PC-3 (cell line): ENCODE results near the gene ALCAM. TPM values are rescaled to one million over a fixed set of nuclear protein-coding genes. Genes with fewer than 3 reads are reported as not detected.
"Not testable (repeated sequence)": the region's sequence is repeated elsewhere in the genome, so short reads cannot be mapped to it uniquely, and the experiment has no call there.

ENCODE experiments used
- ATAC-seq: fragments of 200-7000 bp; cut with Tn5 transposase; 2 replicates; pipeline ENCODE4 v1.9.1; 2020; ENCODE audit warnings: mild to moderate bottlenecking, moderate library complexity
- BruUV-seq: library from RNA; stranded (reverse); fragments of 400-500 nt; replicated peaks from 2 replicates; lab custom pipeline; 2021; lab: Mats Ljungman, UMichigan
- CTCF ChIA-PET: fragments of 300-600 bp; sonication (Branson Sonifier 250); formaldehyde crosslinking; loops from one replicate; lab custom pipeline; 2022; ENCODE audit warnings: antibody characterized with exemption; lab: Charles Lee
- POLR2A ChIA-PET: fragments of 300-600 bp; sonication (Branson Sonifier 250); formaldehyde crosslinking; loops from one replicate; lab custom pipeline; 2022; ENCODE audit warnings: antibody characterized with exemption; ENCODE audit not compliant: unreplicated experiment; lab: Charles Lee
- DNase-seq: peaks from one replicate; pipeline ENCODE4 v3.0.0-alpha.2; 2015
- H2AFZ ChIP-seq: fragments of 300-600 bp; sonication (generic); 2 replicates; pipeline ENCODE4 v1.6.0; 2016; ENCODE audit warnings: antibody characterized with exemption, low read length
- H3F3A ChIP-seq: fragments of 300-600 bp; sonication (generic); one replicate; pipeline ENCODE4 v1.6.0; 2017; ENCODE audit warnings: antibody characterized with exemption, low read length, control low read depth, mild to moderate bottlenecking; ENCODE audit not compliant: unreplicated experiment
- H3K27ac ChIP-seq: fragments of 300-600 bp; sonication (generic); 2 replicates; pipeline ENCODE4 v1.5.1; 2016; ENCODE audit warnings: mild to moderate bottlenecking, low read length
- H3K27me3 ChIP-seq: fragments of 300-600 bp; sonication (generic); 2 replicates; pipeline ENCODE4 v1.6.1; 2016; ENCODE audit warnings: low read length, mixed read lengths
- H3K36me3 ChIP-seq: fragments of 300-600 bp; sonication (generic); 2 replicates; pipeline ENCODE4 v1.6.1; 2016; ENCODE audit warnings: low read depth, mixed run types, low read length, mixed read lengths
- H3K4me1 ChIP-seq: fragments of 300-600 bp; sonication (generic); 2 replicates; pipeline ENCODE4 v1.5.1; 2016; ENCODE audit warnings: low read length; ENCODE audit not compliant: insufficient read depth
- H3K4me2 ChIP-seq: fragments of 300-600 bp; sonication (generic); 2 replicates; pipeline ENCODE4 v1.6.0; 2016; ENCODE audit warnings: low read length
- H3K4me3 ChIP-seq: fragments of 300-600 bp; sonication (generic); 2 replicates; pipeline ENCODE4 v1.5.1; 2016; ENCODE audit warnings: mild to moderate bottlenecking, low read length, mixed read lengths
- H3K79me2 ChIP-seq: fragments of 300-600 bp; sonication (generic); 2 replicates; pipeline ENCODE4 v1.6.1; 2017; ENCODE audit warnings: low read length, mixed read lengths
- H3K9ac ChIP-seq: fragments of 300-600 bp; sonication (generic); 2 replicates; pipeline ENCODE4 v1.6.0; 2016; ENCODE audit warnings: mild to moderate bottlenecking, low read length
- H3K9me2 ChIP-seq: fragments of 300-600 bp; sonication (generic); replicated peaks from 2 replicates; pipeline ENCODE4 v1.6.1; 2016; ENCODE audit warnings: mixed run types, low read length, mixed read lengths
- H3K9me3 ChIP-seq: fragments of 300-600 bp; sonication (generic); 2 replicates; pipeline ENCODE4 v1.6.1; 2016; ENCODE audit warnings: low read length, mixed read lengths
- H4K20me1 ChIP-seq: fragments of 300-600 bp; sonication (generic); 2 replicates; pipeline ENCODE4 v1.6.1; 2016; ENCODE audit warnings: low read length, mixed read lengths
- CTCF ChIP-seq: fragments of 300-600 bp; sonication (generic); conservative IDR thresholded peaks from 2 replicates; pipeline ENCODE4 v1.5.1; 2017; ENCODE audit warnings: antibody characterized with exemption, low read depth, mild to moderate bottlenecking, low read length
- EZH2 ChIP-seq: fragments of 300-600 bp; sonication (generic); IDR thresholded peaks from one replicate; pipeline ENCODE4 v1.6.1; 2017; ENCODE audit warnings: antibody characterized with exemption, mild to moderate bottlenecking, low read length; ENCODE audit not compliant: unreplicated experiment
- EZH2phosphoT487 ChIP-seq: fragments of 300-600 bp; sonication (generic); IDR thresholded peaks from 2 replicates; pipeline ENCODE4 v1.6.1; 2018; ENCODE audit warnings: mild to moderate bottlenecking, antibody characterized with exemption, low read length, borderline replicate concordance
- intact Hi-C: fragments of 100-400 bp; cut with micrococcal nuclease; formaldehyde crosslinking; loops from 2 replicates; pipeline ENCODE4 v1.9.0; 2023
- total RNA-seq: library from RNA; depleted of rRNA; stranded (reverse); fragments of >200 nt; gene quantifications from 2 replicates; pipeline ENCODE4 v1.2.3, GENCODE V29; 2014

Gene ALCAM
- total RNA-seq, 1 experiment from 2014 or later: 169 TPM

- BruUV-seq: no TSS peak
- no peaks in the 10 kb centered on the region for H4K20me1 ChIP-seq
- H3K27ac ChIP-seq: peak overlapping the region; percentile 88
- H3F3A ChIP-seq: peaks cover 15% of the 10 kb centered on the region
- peaks cover 43% of the 10 kb centered on the region for H3K4me1 ChIP-seq
- ATAC-seq (no peak), DNase-seq (no peak)
- no peaks in the 10 kb centered on the region for H3K9me3 ChIP-seq
- H3K79me2 ChIP-seq: peaks cover 95% of the 10 kb centered on the region
- H3K4me3 ChIP-seq: no peak overlapping the region; the same call in 1 of the 2 replicates
- ChIA-PET POLR2A (no interaction called here), CTCF (no interaction called here)
- no peaks in the 10 kb centered on the region for H3K9me2 ChIP-seq
- peak overlapping the region; percentile 73 for H3K4me2 ChIP-seq
- H3K27me3 ChIP-seq: no peaks in the 10 kb centered on the region
- H2AFZ ChIP-seq: no peak overlapping the region
- TF ChIP-seq EZH2: no peak
- no peak for TF ChIP-seq EZH2phosphoT487
- no peak for TF ChIP-seq CTCF
- H3K9ac ChIP-seq: peak overlapping the region; percentile 55
- peaks cover 12% of the 10 kb centered on the region for H3K36me3 ChIP-seq
- intact Hi-C loops: no loop called here
These were observed 21.5 kb downstream of the ALCAM start for GRCh38 chr3:105388176-105388575.

GRCh38 chr3:105389759-105390158 is 23.1 kb downstream of the ALCAM start:
- POLR2A ChIA-PET, ATAC-seq, CTCF ChIA-PET: not testable (repeated sequence)

GRCh38 chr3:105392598-105392997 is 25.9 kb downstream of the ALCAM start:
- H3K9me2 ChIP-seq, ATAC-seq, H3K4me2 ChIP-seq, H3K27ac ChIP-seq, H4K20me1 ChIP-seq, H2AFZ ChIP-seq, intact Hi-C loops, H3F3A ChIP-seq, H3K27me3 ChIP-seq, H3K9ac ChIP-seq, POLR2A ChIA-PET, BruUV-seq, H3K9me3 ChIP-seq, H3K4me3 ChIP-seq, DNase-seq, CTCF ChIA-PET: not testable (repeated sequence)
- Histone ChIP-seq H3K79me2 (peaks cover 100% of the 10 kb centered on the region), H3K36me3 (peaks cover 12% of the 10 kb centered on the region; the same call in 1 of the 2 replicates), H3K4me1 (peaks cover 26% of the 10 kb centered on the region)

More at GRCh38 chr3:105389759-105390158, 23.1 kb downstream of the ALCAM start:
- H3K9ac ChIP-seq, H4K20me1 ChIP-seq, intact Hi-C loops, H3K27ac ChIP-seq, H2AFZ ChIP-seq, H3K27me3 ChIP-seq, BruUV-seq, H3K9me3 ChIP-seq, H3K4me3 ChIP-seq, H3K4me2 ChIP-seq, DNase-seq, H3K9me2 ChIP-seq: not testable (repeated sequence)
- H3K4me1 ChIP-seq: peaks cover 51% of the 10 kb centered on the region
- peaks cover 12% of the 10 kb centered on the region; the same call in 1 of the 2 replicates for H3K36me3 ChIP-seq
- peaks cover 15% of the 10 kb centered on the region for H3F3A ChIP-seq
- peaks cover 95% of the 10 kb centered on the region for H3K79me2 ChIP-seq
